Fibroblast of pulmonary artery (primary cell): Measurements from ENCODE around the gene INTS1.

Source experiments
- DNase-seq: peaks from one replicate; pipeline ENCODE4 v3.0.0-alpha.2; 2010; ENCODE audit warnings: low read depth
- H3K4me3 ChIP-seq: replicated peaks from 2 replicates; pipeline ENCODE4 v1.5.1; 2011; ENCODE audit warnings: low read depth, mild to moderate bottlenecking, control low read depth, low read length, moderate library complexity
- CTCF ChIP-seq: IDR thresholded peaks from 2 replicates; pipeline ENCODE4 v1.5.1; 2011; ENCODE audit warnings: mild to moderate bottlenecking, control low read depth, low read length, inconsistent platforms; ENCODE audit errors: missing control alignments

The INTS1 gene

GRCh38 chr7:1457949-1458682 is 46.1 kb downstream of the INTS1 start:
- TF ChIP-seq CTCF, result no peak
- DNase-seq, result peak; percentile 18
- H3K4me3 ChIP-seq, result peak overlapping the region; percentile 80

- peak overlapping the region; percentile 80 for H3K4me3 ChIP-seq
- no peak for TF ChIP-seq CTCF
- no peak for DNase-seq
Observed at GRCh38 chr7:1457059-1457948, 46.9 kb downstream of the INTS1 start.

GRCh38 chr7:1455955-1456354 is 48.2 kb downstream of the INTS1 start:
- no peak for DNase-seq
- no peak overlapping the region for H3K4me3 ChIP-seq
- TF ChIP-seq CTCF, result no peak

GRCh38 chr7:1455241-1455939 is 48.8 kb downstream of the INTS1 start:
- no peak for DNase-seq
- no peak overlapping the region for H3K4me3 ChIP-seq

GRCh38 chr7:1454542-1454941 is 49.6 kb downstream of the INTS1 start:
- TF ChIP-seq CTCF, result no peak
- H3K4me3 ChIP-seq, result no peak overlapping the region
- peak; percentile 22 for DNase-seq

More at GRCh38 chr7:1455241-1455939, 48.8 kb downstream of the INTS1 start:
- no peak for TF ChIP-seq CTCF

- no peak for TF ChIP-seq CTCF
- H3K4me3 ChIP-seq, result no peak overlapping the region
- no peak for DNase-seq
Observed at GRCh38 chr7:1452205-1452604, 52.0 kb downstream of the INTS1 start.
